Testis (tissue), 3 donors: Measurements from ENCODE around the gene GRIK5. TPM values are rescaled to one million over a fixed set of nuclear protein-coding genes. Genes with fewer than 3 reads are reported as not detected.
"Not testable (repeated sequence)": the region's sequence is repeated elsewhere in the genome, so short reads cannot be mapped to it uniquely, and the experiment has no call there.

ENCODE experiments used
- DNase-seq: peaks from one replicate; pipeline ENCODE4 v3.0.0-alpha.2; 2019
- H3K27ac ChIP-seq, 2 donors: fragments of 200-600 bp; sonication (generic); one replicate each; pipeline ENCODE4 v1.5.1; 2019
- H3K27me3 ChIP-seq: fragments of 200-600 bp; sonication (generic); one replicate; pipeline ENCODE4 v1.5.1; 2019
- H3K36me3 ChIP-seq: fragments of 200-600 bp; sonication (generic); one replicate; pipeline ENCODE4 v1.5.1; 2017; ENCODE audit warnings: low read depth; ENCODE audit errors: missing control alignments
- H3K4me1 ChIP-seq: fragments of 200-600 bp; sonication (generic); one replicate; pipeline ENCODE4 v1.5.1; 2019
- H3K4me3 ChIP-seq, 2 donors: fragments of 200-600 bp; sonication (generic); one replicate each; pipeline ENCODE4 v1.5.1; 2017 to 2019
- H3K9me3 ChIP-seq: fragments of 200-600 bp; sonication (generic); one replicate; pipeline ENCODE4 v1.5.1; 2017
- CTCF ChIP-seq, 3 experiments: fragments of 450-650 bp in 2 of 3; fragments of 200-600 bp in 1 of 3; sonication (generic) in 1 of 3; IDR thresholded peaks; one replicate each; pipeline ENCODE4 v1.5.1; 2016 to 2019; ENCODE audit warnings: antibody characterized with exemption in 3 of 3, mild to moderate bottlenecking in 2 of 3, moderate library complexity in 1 of 3
- POLR2A ChIP-seq: fragments of 450-650 bp; IDR thresholded peaks from one replicate; pipeline ENCODE4 v1.6.1; 2017; ENCODE audit warnings: antibody characterized with exemption, mild to moderate bottlenecking, moderate library complexity
- WGBS, 2 donors: methylation state at CpG; one replicate each; pipeline ENCODE4 v1.1.5; 2018; 5-methylcytosine and 5-hydroxymethylcytosine counted together
- intact Hi-C: fragments of 100-400 bp; cut with DNase I; formaldehyde crosslinking; loops from one replicate; pipeline ENCODE4 v1.15.1; 2023; ENCODE audit warnings: low total_unique reads
- polyA plus RNA-seq: library from polyadenylated mRNA; stranded (reverse); fragments of 350-450 nt; fragmentation: Illumina TruSeq; extraction: RNeasy Lipid Tissue Mini Kit (QIAGEN cat#74804); gene quantifications from one replicate; pipeline ENCODE4 v1.2.3, GENCODE V29; 2014; ENCODE audit warnings: low read depth, low replicate concordance; ENCODE audit not compliant: insufficient read depth
- total RNA-seq, 2 donors: library from RNA; depleted of rRNA; stranded (reverse); fragments of >200 nt; gene quantifications; one replicate each; pipeline ENCODE4 v1.2.3, GENCODE V29; 2016

The GRIK5 gene
- total and polyA plus RNA-seq, 3 donors from 2014 or later, result 31.7 to 87.4 (median 43.8) TPM

GRCh38 chr19:42042455-42043170 lies 27.4 kb downstream of the GRIK5 start:
- Histone ChIP-seq H3K4me3 (no peak overlapping the region), H3K27me3 (no peaks in the 10 kb centered on the region), H3K9me3 (no peaks in the 10 kb centered on the region), H3K27ac (no peak overlapping the region), H3K36me3 (no peaks in the 10 kb centered on the region), H3K4me1 (no peaks in the 10 kb centered on the region)
- WGBS, 2 donors, result 85 to 91% methylated on average over 26 to 30 of the region's 30 CpGs
- intact Hi-C loops, result no loop called here
- DNase-seq, result no peak
- TF ChIP-seq CTCF (IDR thresholded peaks at IDR 0.05) (no peak), POLR2A (no peak)

DNA sequence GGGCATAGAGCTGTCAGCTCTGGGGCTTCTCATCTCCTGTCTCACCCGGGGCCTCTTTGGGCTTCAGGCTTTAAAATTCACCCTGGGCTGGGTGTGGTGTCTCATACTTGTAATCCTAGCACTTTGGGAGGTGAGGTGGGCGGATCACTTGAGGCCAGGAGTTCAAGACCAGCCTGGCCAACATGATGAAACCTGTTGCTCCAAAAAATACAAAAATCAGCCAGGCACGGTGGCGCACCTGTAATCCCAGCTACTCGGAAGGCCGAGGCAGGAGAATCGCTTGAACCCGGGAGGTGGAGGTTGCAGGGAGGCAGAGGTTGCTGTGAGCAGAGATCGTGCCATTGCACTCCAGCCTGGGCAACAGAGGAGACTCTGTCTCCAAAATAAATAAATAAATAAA lies 29.5 kb downstream of the GRIK5 start:
- H3K9me3 ChIP-seq, DNase-seq, intact Hi-C loops, H3K36me3 ChIP-seq, H3K4me3 ChIP-seq, H3K4me1 ChIP-seq, H3K27me3 ChIP-seq, H3K27ac ChIP-seq: not testable (repeated sequence)
- WGBS, 2 donors, result 89 to 94% methylated on average over 9 of the region's 9 CpGs

GRCh38 chr19:42040031-42040430 lies 30.0 kb downstream of the GRIK5 start:
- no peak for DNase-seq
- no peaks in the 10 kb centered on the region for H3K9me3 ChIP-seq
- no peaks in the 10 kb centered on the region for H3K36me3 ChIP-seq
- TF ChIP-seq POLR2A, result no peak
- TF ChIP-seq CTCF (IDR thresholded peaks at IDR 0.05), result no peak
- no peaks in the 10 kb centered on the region for H3K4me1 ChIP-seq
- no peak overlapping the region for H3K27ac ChIP-seq
- H3K4me3 ChIP-seq, result no peak overlapping the region
- intact Hi-C loops, result no loop called here
- H3K27me3 ChIP-seq, result no peaks in the 10 kb centered on the region

DNA sequence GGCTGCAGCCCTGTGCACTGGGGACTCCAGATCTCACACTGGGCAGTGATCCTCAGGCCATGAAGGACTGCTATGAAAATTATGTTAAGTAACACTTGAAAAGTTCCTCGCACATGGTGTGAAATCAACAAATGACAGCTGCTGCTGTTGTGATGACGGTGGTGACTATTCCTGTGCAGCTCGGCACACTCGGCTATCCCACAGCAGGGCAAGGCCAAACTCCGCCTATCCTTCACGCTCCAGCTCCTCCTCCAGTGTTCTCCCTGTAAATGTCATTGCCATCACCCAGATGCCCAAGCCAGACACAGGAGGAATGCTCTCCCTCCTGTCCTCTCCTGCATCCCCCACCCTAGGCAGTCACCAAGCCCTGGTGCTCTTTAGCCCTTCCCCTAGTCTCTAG lies 31.3 kb downstream of the GRIK5 start:
- Histone ChIP-seq H3K9me3 (no peaks in the 10 kb centered on the region), H3K36me3 (no peaks in the 10 kb centered on the region), H3K27ac (no peak overlapping the region), H3K4me1 (no peaks in the 10 kb centered on the region), H3K27me3 (no peaks in the 10 kb centered on the region), H3K4me3 (no peak overlapping the region)
- no peak for DNase-seq
- no peak for TF ChIP-seq POLR2A
- TF ChIP-seq CTCF (IDR thresholded peaks at IDR 0.05), result no peak
- intact Hi-C loops, result no loop called here
- 79 to 89% methylated on average over 6 of the region's 6 CpGs for WGBS, 2 donors

GRCh38 chr19:42037649-42038048 lies 32.4 kb downstream of the GRIK5 start:
- intact Hi-C loops, result no loop called here
- H3K4me3 ChIP-seq, result no peak overlapping the region
- DNase-seq, result no peak
- no peak overlapping the region for H3K27ac ChIP-seq
- H3K9me3 ChIP-seq, result no peaks in the 10 kb centered on the region
- H3K27me3 ChIP-seq, result no peaks in the 10 kb centered on the region
- no peaks in the 10 kb centered on the region for H3K4me1 ChIP-seq
- no peaks in the 10 kb centered on the region for H3K36me3 ChIP-seq
- 82 to 83% methylated on average over 2 to 5 of the region's 5 CpGs for WGBS, 2 donors
- TF ChIP-seq POLR2A, result no peak
- no peak for TF ChIP-seq CTCF (IDR thresholded peaks at IDR 0.05)
